Psoas muscle (tissue), 8 donors: ENCODE data around the gene CDC42SE2. TPM values are rescaled to one million over a fixed set of nuclear protein-coding genes. Genes with fewer than 3 reads are reported as not detected.

Experiments used
- ATAC-seq, 4 donors: fragments of 200-7000 bp; cut with Tn5 transposase; one replicate each; pipeline ENCODE4 v1.9.1; 2020; ENCODE audit warnings: moderate library complexity in 3 of 4, mild to moderate bottlenecking in 2 of 4
- DNase-seq, 2 donors: peaks; one replicate each; pipeline ENCODE4 v3.0.0-alpha.2; 2020
- H3K27ac ChIP-seq: fragments of 200-600 bp; one replicate; pipeline ENCODE4 v1.8.0; 2022
- H3K27me3 ChIP-seq, 3 donors: fragments of 200-600 bp in 1 of 3; one replicate each; pipeline versions ENCODE4 v1.6.1 to v1.8.0; 2013 to 2022; ENCODE audit warnings: low read length in 2 of 3, mild to moderate bottlenecking in 2 of 3, moderate library complexity in 1 of 3; ENCODE audit not compliant: insufficient read depth in 3 of 3
- H3K36me3 ChIP-seq, 2 donors: fragments of 200-600 bp in 1 of 2; one replicate each; pipeline versions ENCODE4 v1.6.1 to v1.8.0; 2013 to 2022; ENCODE audit warnings: low read depth in 1 of 2, mild to moderate bottlenecking in 1 of 2, moderate library complexity in 1 of 2; ENCODE audit not compliant: insufficient read depth in 1 of 2
- H3K4me1 ChIP-seq: fragments of 200-600 bp; one replicate; pipeline ENCODE4 v1.8.0; 2022
- H3K4me3 ChIP-seq: fragments of 200-600 bp; one replicate; pipeline ENCODE4 v1.8.0; 2022; ENCODE audit warnings: mild to moderate bottlenecking
- H3K9me3 ChIP-seq: fragments of 200-600 bp; one replicate; pipeline ENCODE4 v1.8.0; 2022
- CTCF ChIP-seq: fragments of 200-600 bp; IDR thresholded peaks from one replicate; pipeline ENCODE4 v1.8.0; 2022; ENCODE audit warnings: antibody characterized with exemption
- WGBS, 3 donors: extraction: QIAGEN DNeasy Blood & Tissue Kit; methylation state at CpG; one replicate each; pipeline versions ENCODE4 v1.1.6 to v1.1.7; 2013; 5-methylcytosine and 5-hydroxymethylcytosine counted together
- intact Hi-C, 2 donors: fragments of 100-400 bp; cut with DNase I; formaldehyde crosslinking; loops; one replicate each; pipeline versions ENCODE4 v1.11.0 to v1.14.2; 2022
- long read RNA-seq, 2 donors: library from polyadenylated mRNA; unstranded; transcript quantifications; one replicate each; pipeline ENCODE4 v2.0.0, GENCODE V29; 2021
- polyA plus RNA-seq, 3 donors: library from polyadenylated mRNA; stranded (reverse); fragments of 200-250 nt; gene quantifications; one replicate each; pipeline ENCODE4 v1.2.3, GENCODE V29; 2013
- total RNA-seq, 4 donors: library from RNA; stranded (reverse); fragmentation: NEBNext Ultra II Directional in 2 of 4; extraction: Animal tissue kit (Norgen Biotek cat#: 25700) in 2 of 4; gene quantifications; one replicate each; pipeline versions ENCODE4 v1.2.1 to v1.2.4, GENCODE V29; 2021 to 2023
- donor health status: healthy with polysubstance abuse.
- donor health status: DM: no; HTN: no; CAD: no; lungs with moderate emphysema.
- donor health status: Bipolar disorder and iron deficiency.
- donor health status: healthy.
- donor health status: DM: yes; HTN: yes; CAD: no.
- donor health status: DM: no; HTN: no; CAD: no.
- donor health status: DM: no; HTN: no; CAD: no.
- donor health status: DM: yes; HTN: yes; CAD: no.

CDC42SE2 gene
- total RNA-seq (10 to 100 TPM in 3 of 4 donors, 1 to 10 TPM in 1; 8.5 to 11.9 (median 10.5) TPM), polyA plus RNA-seq (10 to 100 TPM in 1 of 3 donors, 1 to 10 TPM in 2; 8.9 to 39.2 (median 9.6) TPM)
- long read RNA-seq, donor 1, partial matches to known transcripts: 0 of 5 reads
- long read RNA-seq, donor 1, other reads (novel, unspliced or antisense): 5 of 5 reads
- long read RNA-seq, donor 2, partial matches to known transcripts: 2 of 16 reads
- long read RNA-seq, donor 2, other reads (novel, unspliced or antisense): 11 of 16 reads

- Histone ChIP-seq H3K4me1 (peaks cover 28% of the 10 kb centered on the region), H3K9me3 (no peaks in the 10 kb centered on the region), H3K27ac (peak within 1 kb of the TSS; percentile 88), H3K36me3 (no peaks in the 10 kb centered on the region), H3K4me3 (peak within 1 kb of the TSS; percentile 99), H3K27me3 (no peaks in the 10 kb centered on the region)
- intact Hi-C loops: loop anchor here (2.0 to 10.0 kb wide), 3 partner anchors 92 to 151 kb away; partner anchors contain the start of gene LYRM7 (in 2 of the 2)
- WGBS, 3 donors: 0 to 1% (median 0%) methylated on average over 58 to 97 of the region's 97 CpGs
- peak; percentile 96 to 99 (median 99) for ATAC-seq
- DNase-seq: peak; percentile 87 to 91
- no peak for TF ChIP-seq CTCF
Measured at GRCh38 chr5:131263648-131264450, at the start of gene CDC42SE2. TSS of gene CDC42SE2 (plus strand) at chr5:131264053. CDS start at chr5:131359494, 95,441 bp downstream.

GRCh38 chr5:131214609-131215227, 49.1 kb upstream of the CDC42SE2 start:
- Histone ChIP-seq H3K27ac (no peak overlapping the region), H3K36me3 (no peaks in the 10 kb centered on the region), H3K4me1 (no peaks in the 10 kb centered on the region), H3K4me3 (no peak overlapping the region), H3K27me3 (no peaks in the 10 kb centered on the region), H3K9me3 (no peaks in the 10 kb centered on the region)
- TF ChIP-seq CTCF: no peak
- WGBS, 3 donors: 58 to 66% (median 64%) methylated on average over 3 of the region's 3 CpGs
- no peak for DNase-seq
- intact Hi-C loops: no loop called here
- ATAC-seq: no peak

GRCh38 chr5:131217791-131218190, 46.1 kb upstream of the CDC42SE2 start:
- H3K36me3 ChIP-seq: no peaks in the 10 kb centered on the region
- DNase-seq (no peak), ATAC-seq (no peak)
- no peak for TF ChIP-seq CTCF
- 93 to 95% (median 93%) methylated on average over 4 of the region's 4 CpGs for WGBS, 3 donors
- H3K27me3 ChIP-seq: no peaks in the 10 kb centered on the region
- H3K9me3 ChIP-seq: no peaks in the 10 kb centered on the region
- H3K4me3 ChIP-seq: no peak overlapping the region
- intact Hi-C loops: no loop called here
- no peaks in the 10 kb centered on the region for H3K4me1 ChIP-seq
- H3K27ac ChIP-seq: no peak overlapping the region

DNA sequence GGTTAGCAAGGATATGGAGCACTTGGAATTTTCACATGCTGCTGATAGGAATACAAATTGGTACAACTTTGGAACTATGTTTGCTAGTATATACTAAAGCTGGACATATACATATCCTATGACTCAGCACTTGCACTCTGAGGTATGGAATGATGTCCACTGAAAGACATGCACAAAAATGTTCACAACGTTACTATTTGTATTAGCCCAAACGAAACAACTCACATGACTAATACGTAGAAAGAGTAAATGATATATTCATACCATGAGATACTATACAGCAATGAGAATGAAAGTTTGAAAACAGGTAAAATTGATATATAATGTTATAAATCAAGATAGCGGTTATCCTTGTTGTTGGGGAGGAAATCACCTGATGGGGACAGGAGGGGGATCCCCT, 45.5 kb upstream of the CDC42SE2 start:
- intact Hi-C loops: no loop called here
- ATAC-seq (no peak), DNase-seq (no peak)
- Histone ChIP-seq H3K9me3 (no peaks in the 10 kb centered on the region), H3K27ac (no peak overlapping the region), H3K36me3 (no peaks in the 10 kb centered on the region), H3K4me1 (no peaks in the 10 kb centered on the region), H3K27me3 (no peaks in the 10 kb centered on the region), H3K4me3 (no peak overlapping the region)
- TF ChIP-seq CTCF: no peak
- 79 to 94% (median 88%) methylated on average over 4 of the region's 4 CpGs for WGBS, 3 donors
